Breast epithelium (tissue), 3 donors: Measurements from ENCODE around the gene MRTFA.

Experiments
- CTCF ChIP-seq, 3 donors: fragments of 450-650 bp; IDR thresholded peaks; one replicate each; pipeline ENCODE4 v1.5.1; 2016 to 2017; ENCODE audit warnings: antibody characterized with exemption in 3 of 3, mild to moderate bottlenecking in 3 of 3, moderate library complexity in 3 of 3
- POLR2A ChIP-seq: fragments of 450-650 bp; IDR thresholded peaks from one replicate; pipeline ENCODE4 v1.6.1; 2016; ENCODE audit warnings: antibody characterized with exemption, mild to moderate bottlenecking, moderate library complexity

DNA sequence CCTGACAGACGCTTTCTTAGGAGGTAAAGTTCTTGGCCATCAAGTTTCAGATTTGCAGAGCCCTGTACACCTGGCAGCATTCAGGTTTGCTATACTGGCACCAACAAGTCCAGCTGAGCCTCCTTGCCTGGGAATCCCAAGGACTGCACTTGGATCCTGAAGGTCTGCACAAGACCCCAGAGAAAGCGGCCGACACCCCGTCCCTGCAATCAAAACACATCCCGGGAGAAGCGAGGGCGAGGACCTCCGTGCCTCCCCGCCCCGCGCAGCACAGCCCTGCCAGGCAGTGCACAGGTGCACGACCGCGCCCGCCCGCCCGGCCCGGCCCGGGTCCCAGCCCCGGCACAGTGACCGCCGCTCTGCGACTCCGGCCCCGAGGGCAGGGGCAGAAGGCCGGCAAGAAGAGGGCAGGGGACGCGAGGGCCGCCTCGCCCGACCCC, 559 bp downstream of the MRTFA start:
- no peak for TF ChIP-seq CTCF (IDR thresholded peaks at IDR 0.05)
- no peak for TF ChIP-seq POLR2A
